Measurements from ENCODE around the gene FAM162A. TPM values are rescaled to one million over a fixed set of nuclear protein-coding genes. Genes with fewer than 3 reads are reported as not detected.
"Not testable (repeated sequence)": the region's sequence is repeated elsewhere in the genome, so short reads cannot be mapped to it uniquely, and the experiment has no call there.

Gene FAM162A
- total RNA-seq, 2 experiments from 2014 or later: 122 to 123 TPM

DNA sequence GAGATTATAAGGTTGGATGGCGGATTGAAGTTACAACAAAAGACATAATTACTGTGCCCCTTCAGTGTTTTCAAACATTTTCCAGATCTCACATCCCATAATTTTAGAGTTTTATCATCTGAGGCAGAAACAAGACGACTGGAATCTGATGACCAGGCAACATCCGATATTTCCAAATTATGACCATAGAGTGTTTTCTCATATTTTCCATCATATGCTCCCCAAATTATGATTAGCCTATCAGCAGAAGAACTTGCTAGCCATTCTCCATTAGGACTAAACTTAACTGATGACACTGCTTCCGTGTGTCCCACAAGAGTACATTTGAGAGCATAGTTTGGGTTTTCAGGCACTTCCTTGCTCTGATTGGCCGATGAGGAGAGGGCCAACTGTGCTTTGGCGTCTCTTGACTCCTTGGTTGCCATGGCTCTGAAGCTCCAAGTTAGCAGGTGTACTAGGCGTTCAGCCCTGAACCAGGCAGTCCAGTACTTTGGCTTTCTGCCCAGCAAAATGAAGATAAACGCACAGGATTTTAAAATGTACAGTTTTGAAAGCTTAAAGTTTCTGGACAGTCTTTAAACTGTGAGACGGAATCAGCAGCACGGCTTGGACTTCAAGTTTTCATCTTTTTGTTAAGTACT is 31.2 kb downstream of the FAM162A start:
- Mint-ChIP-seq H3K36me3 (peaks cover 21% of the 10 kb centered on the region), H3K4me1 (peaks cover 36% of the 10 kb centered on the region)
- DNase-seq: peak; percentile 38

DNA sequence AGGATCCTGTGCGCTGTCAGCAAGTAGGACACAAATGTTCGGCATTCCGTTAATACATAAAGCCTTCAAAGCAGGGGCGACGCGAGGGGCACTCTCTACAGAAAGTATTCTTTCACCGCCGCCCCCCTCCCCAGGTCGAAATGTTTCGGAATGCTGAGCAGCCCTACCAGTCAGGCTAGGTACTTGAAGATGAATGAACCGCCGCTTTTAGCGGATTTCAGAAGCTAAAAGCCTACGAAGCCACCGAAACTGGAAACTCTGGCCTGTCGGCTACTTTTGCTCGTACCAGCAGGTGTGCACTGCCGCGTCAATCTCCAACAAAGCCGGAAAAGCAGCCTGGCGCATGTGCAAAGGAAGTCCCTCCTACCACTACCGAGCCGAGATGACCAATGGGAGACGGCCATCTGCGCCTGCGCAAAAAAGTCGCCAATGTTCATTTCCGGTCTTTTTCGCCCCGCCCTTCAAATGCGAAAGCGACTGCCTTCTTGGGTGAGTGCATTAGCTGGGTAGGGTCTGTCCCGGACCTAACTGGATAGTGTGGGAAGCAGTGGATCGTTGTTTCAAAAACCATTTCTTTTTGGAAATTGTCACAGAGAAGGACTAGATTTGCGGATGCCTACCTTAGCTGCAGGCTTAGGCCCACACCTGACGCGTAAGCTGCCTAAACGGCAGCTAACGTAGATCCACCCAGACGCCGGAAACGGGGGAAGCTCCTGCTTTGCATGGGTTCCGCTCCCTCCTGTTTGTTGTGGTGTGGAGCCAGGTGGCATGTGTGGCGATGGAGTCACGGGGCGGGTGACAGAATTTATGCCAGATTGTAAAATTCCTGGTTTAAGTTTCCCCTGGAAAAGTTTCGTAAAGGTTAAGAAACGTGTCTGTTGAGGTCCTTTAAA is 32.0 kb downstream of the FAM162A start, which contains the start of gene WDR5B:
Gene WDR5B, minus strand, starts transcription at position 301 of the 893 bp plus-strand sequence. CDS start 534 bp downstream, outside the sequence.
- Mint-ChIP-seq H3K27ac (peak within 1 kb of the TSS; percentile 98), H3K9me3 (no peaks in the 10 kb centered on the region), H3K4me1 (peaks cover 36% of the 10 kb centered on the region), H3K4me3 (peak within 1 kb of the TSS; percentile 97), H3K27me3 (no peaks in the 10 kb centered on the region), H3K36me3 (peaks cover 18% of the 10 kb centered on the region)
- DNase-seq (peak; percentile 97), ATAC-seq (ENCODE audit: low read depth) (peak; percentile 93)
- POLR2A ChIA-PET: interaction anchor here (0.5 to 2.4 kb wide), 20 partner anchors 15 to 870 kb away, joined by 3 to 25 read pairs (median 4); partner anchors contain the start of genes DTX3L, FAM162A, HCLS1 and HSPBAP1

More for the DNA sequence above, 31.2 kb downstream of the FAM162A start:
- peak; percentile 50 for ATAC-seq (ENCODE audit: low read depth)
- POLR2A ChIA-PET: interaction anchor here (1.0 to 2.3 kb wide), 9 partner anchors 31 to 755 kb away, joined by 3 to 25 read pairs (median 5); partner anchors contain the start of genes FAM162A, HCLS1, HSPBAP1 and KPNA1
- H3K27me3 Mint-ChIP-seq: no peaks in the 10 kb centered on the region
- H3K27ac Mint-ChIP-seq: peak overlapping the region; percentile 98
- H3K9me3 Mint-ChIP-seq: no peaks in the 10 kb centered on the region
- H3K4me3 Mint-ChIP-seq: peak overlapping the region; percentile 97

DNA sequence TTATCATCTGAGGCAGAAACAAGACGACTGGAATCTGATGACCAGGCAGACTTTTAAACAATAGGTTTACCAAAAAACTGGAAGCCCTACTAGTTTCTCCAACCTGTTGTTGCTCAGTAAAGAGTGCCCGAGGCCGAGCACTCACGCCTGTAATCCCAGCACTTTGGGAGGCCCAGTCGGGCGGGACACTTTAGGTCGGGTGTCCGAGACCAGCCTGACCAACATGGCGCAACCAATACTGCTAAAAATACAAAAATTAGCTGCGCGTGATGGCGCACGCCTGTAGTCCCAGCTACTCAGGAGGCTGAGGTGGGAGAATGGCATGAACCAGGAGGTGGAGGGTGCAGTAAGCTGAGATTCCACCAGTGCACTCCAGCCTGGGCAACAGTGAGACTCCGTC is 33.0 kb downstream of the FAM162A start:
- Mint-ChIP-seq H3K36me3 (peaks cover 21% of the 10 kb centered on the region), H3K27ac (peak overlapping the region; percentile 98), H3K27me3 (no peaks in the 10 kb centered on the region), H3K4me3 (peak overlapping the region; percentile 97), H3K9me3 (no peaks in the 10 kb centered on the region), H3K4me1 (peaks cover 34% of the 10 kb centered on the region)
- DNase-seq (no peak), ATAC-seq (ENCODE audit: low read depth) (no peak)
- POLR2A ChIA-PET: interaction anchor here (0.5 to 2.4 kb wide), 11 partner anchors 33 to 871 kb away, joined by 3 to 25 read pairs (median 5); partner anchors contain the start of genes DTX3L, FAM162A, HCLS1 and HSPBAP1

DNA sequence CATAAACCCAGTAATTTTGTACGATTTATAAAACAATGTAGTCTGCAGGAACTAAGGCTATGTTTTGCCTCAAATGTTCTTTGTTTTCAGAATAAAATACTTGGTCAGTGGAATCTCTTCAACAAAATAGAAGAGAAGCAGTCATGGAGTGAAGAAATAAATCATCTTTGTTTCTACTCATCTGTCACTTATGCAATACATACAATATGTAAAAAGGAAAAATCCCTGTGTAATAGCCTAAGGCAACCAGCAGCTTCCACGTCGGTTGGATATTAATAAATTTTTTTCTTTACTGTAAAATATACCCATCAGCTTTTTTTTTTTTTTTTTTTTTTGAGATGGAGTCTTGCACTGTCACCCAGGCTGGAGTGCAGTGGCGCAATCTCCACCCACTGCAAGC is 37.1 kb downstream of the FAM162A start:
- Mint-ChIP-seq H3K27me3 (no peaks in the 10 kb centered on the region), H3K4me1 (peaks cover 10% of the 10 kb centered on the region), H3K4me3 (no peak overlapping the region), H3K36me3 (peaks cover 24% of the 10 kb centered on the region), H3K27ac (no peak overlapping the region), H3K9me3 (no peaks in the 10 kb centered on the region)
- POLR2A ChIA-PET: interaction anchor here (0.6 kb wide), 1 partner anchor 69 kb away, joined by 3 read pairs; no protein-coding TSS in a partner anchor
- ATAC-seq (ENCODE audit: low read depth) (no peak), DNase-seq (no peak)

DNA sequence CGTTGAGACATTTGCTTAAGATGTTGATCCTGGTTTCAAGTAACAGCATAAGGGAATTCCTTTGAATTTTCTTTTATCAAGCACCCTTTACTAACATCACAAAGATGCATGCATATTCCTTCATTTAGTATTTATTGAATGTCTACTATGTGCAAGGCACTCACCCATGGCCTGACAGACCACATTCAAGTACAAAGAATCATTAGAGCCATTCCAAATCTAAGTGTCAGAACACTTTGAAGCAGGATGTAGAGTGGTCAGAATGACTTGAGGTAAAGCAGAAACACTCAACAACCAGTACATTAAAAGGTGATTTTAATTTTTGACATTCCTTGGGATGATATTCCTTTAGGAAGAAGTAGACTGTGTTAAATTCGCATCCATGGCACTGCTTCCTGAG is 37.9 kb downstream of the FAM162A start:
- Mint-ChIP-seq H3K27me3 (no peaks in the 10 kb centered on the region), H3K9me3 (no peaks in the 10 kb centered on the region), H3K4me3 (no peak overlapping the region), H3K4me1 (peaks cover 7% of the 10 kb centered on the region), H3K36me3 (peaks cover 30% of the 10 kb centered on the region), H3K27ac (no peak overlapping the region)
- POLR2A ChIA-PET: no interaction called here
- ATAC-seq (ENCODE audit: low read depth): no peak
- DNase-seq: no peak

DNA sequence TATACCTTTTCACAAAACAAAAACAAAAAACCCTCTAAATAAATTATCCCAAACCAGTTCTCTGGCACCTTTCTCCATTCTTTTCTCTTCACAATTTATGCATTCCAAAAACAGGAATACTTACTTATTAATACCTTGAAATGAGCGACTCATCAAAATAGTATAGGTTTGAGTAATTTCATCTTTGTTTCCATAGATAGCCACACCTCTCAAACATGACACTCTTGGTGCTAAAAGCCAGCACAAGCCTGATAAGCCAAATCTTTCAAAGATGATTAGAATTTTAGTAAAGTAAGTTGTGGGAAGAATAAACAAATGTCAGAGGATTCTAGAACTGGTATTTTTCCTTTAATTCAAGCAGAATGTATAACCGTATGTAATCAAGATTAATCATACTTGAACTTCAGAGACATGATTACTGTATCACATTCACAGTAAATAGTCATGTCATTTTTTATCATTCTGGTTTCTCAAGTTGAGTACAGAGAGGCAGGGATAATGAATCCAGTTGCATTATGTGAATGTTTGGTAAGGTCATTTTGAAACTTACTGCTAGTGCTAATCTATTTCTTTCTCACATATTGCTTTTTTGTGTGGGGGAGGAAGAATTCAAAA is 44.0 kb downstream of the FAM162A start:
- ATAC-seq (ENCODE audit: low read depth) (no peak), DNase-seq (no peak)
- no peaks in the 10 kb centered on the region for H3K9me3 Mint-ChIP-seq
- H3K27me3 Mint-ChIP-seq: no peaks in the 10 kb centered on the region
- POLR2A ChIA-PET: no interaction called here
- peaks cover 53% of the 10 kb centered on the region for H3K36me3 Mint-ChIP-seq
- no peak overlapping the region for H3K27ac Mint-ChIP-seq
- H3K4me3 Mint-ChIP-seq: no peak overlapping the region
- peaks cover 2% of the 10 kb centered on the region for H3K4me1 Mint-ChIP-seq

DNA sequence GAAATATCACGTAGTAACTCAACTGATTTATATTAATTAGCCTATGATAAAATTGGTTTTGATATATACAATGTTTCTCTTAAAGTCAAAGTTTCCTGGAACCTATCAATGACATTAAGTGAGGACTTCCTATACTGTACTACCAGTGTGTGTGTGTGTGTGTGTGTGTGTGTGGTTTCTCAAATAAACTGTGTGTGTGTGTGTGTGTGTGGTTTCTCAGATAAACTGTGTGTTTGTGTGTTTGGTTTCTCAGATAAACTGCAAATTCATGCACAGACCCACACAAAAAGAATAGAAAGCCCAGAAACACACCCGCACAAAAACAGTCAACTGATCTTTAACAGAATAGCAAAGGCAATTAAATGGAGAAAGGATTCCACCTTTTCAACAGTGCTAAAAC is 46.4 kb downstream of the FAM162A start:
- ATAC-seq (ENCODE audit: low read depth) (no peak), DNase-seq (no peak)
- Mint-ChIP-seq H3K36me3 (peaks cover 61% of the 10 kb centered on the region), H3K9me3 (no peaks in the 10 kb centered on the region), H3K27ac (no peak overlapping the region), H3K4me1 (peaks cover 2% of the 10 kb centered on the region), H3K27me3 (no peaks in the 10 kb centered on the region), H3K4me3 (no peak overlapping the region)
- POLR2A ChIA-PET: interaction anchor here (1.1 kb wide), 1 partner anchor 14 kb away, joined by 3 read pairs; no protein-coding TSS in a partner anchor

DNA sequence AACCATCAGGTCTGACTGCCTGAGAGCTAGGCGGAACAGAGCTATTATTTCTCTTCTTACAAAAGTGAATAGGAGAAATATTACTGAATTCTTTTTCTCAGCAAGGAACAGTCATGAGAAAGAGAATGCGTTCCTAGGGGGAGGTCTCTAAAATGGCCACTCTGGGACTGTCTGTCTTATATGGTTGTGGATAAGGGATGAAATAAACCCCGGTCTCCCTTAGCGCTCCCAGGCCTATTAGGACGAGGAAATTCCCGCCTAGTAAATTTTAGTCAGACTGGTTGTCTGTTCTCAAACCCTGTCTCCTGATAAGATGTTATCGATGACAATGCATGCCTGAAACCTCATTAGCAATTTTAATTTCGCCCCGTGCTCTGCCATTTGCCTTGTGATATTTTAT is 52.0 kb downstream of the FAM162A start:
- Mint-ChIP-seq H3K27ac (no peak overlapping the region), H3K27me3 (no peaks in the 10 kb centered on the region), H3K4me3 (no peak overlapping the region), H3K36me3 (peaks cover 44% of the 10 kb centered on the region), H3K9me3 (peaks cover 6% of the 10 kb centered on the region), H3K4me1 (no peaks in the 10 kb centered on the region)
- DNase-seq (no peak), ATAC-seq (ENCODE audit: low read depth) (no peak)
- POLR2A ChIA-PET: no interaction called here

DNA sequence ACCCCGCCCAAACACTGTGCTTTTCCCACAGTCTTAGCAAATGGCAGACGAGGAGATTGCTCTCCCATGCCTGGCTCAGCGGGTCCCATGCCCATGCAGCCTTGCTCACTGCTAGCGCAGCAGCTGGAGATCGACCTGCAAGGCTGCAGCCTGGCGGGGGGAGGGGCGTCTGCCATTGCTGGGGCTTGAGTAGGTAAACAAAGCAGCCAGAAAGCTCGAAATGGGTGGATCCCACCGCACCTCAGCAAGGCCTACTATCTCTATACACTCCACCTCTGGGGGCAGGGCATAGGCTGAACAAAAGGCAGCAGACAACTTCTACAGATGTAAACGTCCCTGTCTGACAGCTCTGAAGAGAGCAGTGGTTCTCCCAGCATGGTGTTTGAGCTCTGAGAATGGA is 59.1 kb downstream of the FAM162A start:
- Mint-ChIP-seq H3K27ac (no peak overlapping the region), H3K4me1 (peaks cover 2% of the 10 kb centered on the region), H3K27me3 (no peaks in the 10 kb centered on the region), H3K36me3 (peaks cover 54% of the 10 kb centered on the region), H3K9me3 (peaks cover 6% of the 10 kb centered on the region), H3K4me3 (no peak overlapping the region)
- DNase-seq (no peak), ATAC-seq (ENCODE audit: low read depth) (no peak)
- POLR2A ChIA-PET: no interaction called here

DNA sequence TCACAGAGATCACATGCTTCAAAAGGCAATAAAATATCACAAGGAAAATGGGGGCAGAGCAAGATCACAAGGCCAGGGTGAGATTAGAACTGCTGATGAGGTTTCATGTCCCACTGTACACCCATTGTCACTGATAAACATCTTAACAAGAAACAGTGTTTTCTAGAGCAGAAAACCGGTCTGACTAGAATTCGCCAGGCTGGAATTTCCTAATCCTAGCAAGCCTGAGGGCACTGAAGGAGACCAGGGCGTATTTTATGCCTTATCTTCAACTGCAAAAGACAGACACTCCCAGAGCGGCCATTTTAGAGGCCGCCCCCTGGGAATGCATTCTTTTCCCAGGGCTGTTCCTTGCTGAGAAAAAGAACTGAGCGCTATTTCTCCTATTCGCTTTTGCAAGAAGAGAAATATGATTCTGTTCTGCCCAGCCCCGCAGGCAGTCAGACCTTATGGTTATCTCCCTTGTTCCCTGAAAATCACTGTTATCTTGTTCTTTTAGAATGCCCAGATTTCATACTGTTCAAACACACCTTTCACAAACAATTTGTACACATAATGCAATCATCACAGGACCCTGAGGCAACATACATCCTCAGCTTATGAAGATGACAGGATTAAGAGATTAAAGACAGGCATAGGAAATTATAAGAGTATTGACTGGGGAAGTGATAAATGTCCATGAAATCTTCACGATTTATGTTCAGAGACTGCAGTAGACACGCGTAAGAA is 59.9 kb downstream of the FAM162A start:
- H3K27ac Mint-ChIP-seq; POLR2A ChIA-PET; H3K27me3 Mint-ChIP-seq; ATAC-seq (ENCODE audit: low read depth); H3K4me1 Mint-ChIP-seq; H3K4me3 Mint-ChIP-seq; H3K9me3 Mint-ChIP-seq; DNase-seq: not testable (repeated sequence)
- H3K36me3 Mint-ChIP-seq: peaks cover 60% of the 10 kb centered on the region

DNA sequence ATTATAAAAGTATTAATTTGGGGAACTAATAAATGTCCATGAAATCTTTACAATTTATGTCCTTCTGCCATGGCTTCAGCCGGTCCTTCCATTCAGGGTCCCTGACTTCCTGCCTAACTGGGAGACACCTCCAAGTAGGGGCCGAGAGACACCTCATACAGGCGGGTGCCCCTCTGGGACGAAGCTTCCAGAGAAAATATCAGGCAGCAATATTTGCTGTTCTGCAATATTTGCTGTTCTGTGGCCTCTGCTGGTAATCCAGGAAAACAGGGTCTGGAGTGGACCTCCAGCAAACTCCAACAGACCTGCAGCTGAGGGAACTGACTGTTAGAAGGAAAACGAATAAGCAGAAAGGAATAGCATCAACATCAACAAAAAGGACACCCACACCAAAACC is 60.5 kb downstream of the FAM162A start:
- H3K4me3 Mint-ChIP-seq; DNase-seq; H3K4me1 Mint-ChIP-seq; POLR2A ChIA-PET; H3K9me3 Mint-ChIP-seq; ATAC-seq (ENCODE audit: low read depth); H3K27ac Mint-ChIP-seq; H3K27me3 Mint-ChIP-seq: not testable (repeated sequence)
- H3K36me3 Mint-ChIP-seq: peaks cover 66% of the 10 kb centered on the region

DNA sequence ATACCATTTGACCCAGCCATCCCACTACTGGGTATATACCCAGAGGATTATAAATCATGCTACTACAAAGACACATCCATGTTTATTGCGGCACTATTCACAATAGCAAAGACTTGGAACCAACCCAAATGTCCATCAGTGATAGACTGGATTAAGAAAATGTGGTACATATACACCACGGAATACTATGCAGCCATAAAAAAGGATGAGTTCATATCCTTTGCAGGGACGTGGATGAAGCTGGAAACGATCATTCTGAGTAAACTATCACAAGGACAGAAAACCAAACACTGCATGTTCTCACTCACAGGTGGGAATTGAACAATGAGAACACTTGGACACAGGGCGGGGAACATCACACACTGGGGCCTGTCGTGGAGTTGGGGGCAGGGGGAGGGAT is 64.2 kb downstream of the FAM162A start:
- peaks cover 61% of the 10 kb centered on the region for H3K36me3 Mint-ChIP-seq
- DNase-seq; ATAC-seq (ENCODE audit: low read depth); H3K27ac Mint-ChIP-seq; H3K27me3 Mint-ChIP-seq; H3K4me3 Mint-ChIP-seq; H3K9me3 Mint-ChIP-seq; POLR2A ChIA-PET; H3K4me1 Mint-ChIP-seq: not testable (repeated sequence)

DNA sequence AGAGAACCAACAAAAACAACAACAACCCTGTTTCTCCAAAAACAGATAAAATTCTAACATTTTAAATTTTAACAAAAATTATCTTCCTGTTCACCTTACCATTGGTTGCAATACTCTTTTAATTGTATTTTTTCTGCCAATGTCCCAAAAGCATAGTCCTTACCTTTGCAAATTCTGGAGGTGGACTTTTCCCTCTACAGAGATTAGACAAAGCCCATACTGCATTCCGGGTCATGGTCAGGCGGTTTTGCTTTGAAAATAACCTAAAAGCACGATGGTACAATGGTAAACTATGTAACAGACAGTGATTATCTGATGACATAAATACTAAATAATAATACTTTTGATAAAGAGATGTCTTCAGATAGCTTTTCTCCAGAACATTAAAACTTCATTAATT is 67.4 kb downstream of the FAM162A start:
- ATAC-seq (ENCODE audit: low read depth) (no peak), DNase-seq (no peak)
- POLR2A ChIA-PET: no interaction called here
- H3K4me1 Mint-ChIP-seq: peaks cover 2% of the 10 kb centered on the region
- no peaks in the 10 kb centered on the region for H3K27me3 Mint-ChIP-seq
- peaks cover 37% of the 10 kb centered on the region for H3K36me3 Mint-ChIP-seq
- no peak overlapping the region for H3K4me3 Mint-ChIP-seq
- H3K27ac Mint-ChIP-seq: no peak overlapping the region
- H3K9me3 Mint-ChIP-seq: peaks cover 7% of the 10 kb centered on the region

Data from activated naive CD8-positive, alpha-beta T cell treated with anti-CD3 and anti-CD28 coated beads, Interleukin-2, amount 10 ng/mL, durations not matched to agents 7 days and 5 days (primary cell).